HepG2 (cell line): ENCODE data around the gene TNIP1. TPM values are rescaled to one million over a fixed set of nuclear protein-coding genes. Genes with fewer than 3 reads are reported as not detected.

Source experiments
- ATAC-seq: fragments of 200-7000 bp; cut with Tn5 transposase; 3 replicates; pipeline ENCODE4 v1.9.1; 2020; ENCODE audit warnings: mild to moderate bottlenecking, moderate library complexity
- BruUV-seq: library from RNA; stranded (reverse); fragments of 400-500 nt; replicated peaks from 2 replicates; lab custom pipeline; 2021; lab: Mats Ljungman, UMichigan
- CTCF ChIA-PET: fragments of 300-600 bp; formaldehyde crosslinking; extraction: SDS; loops from one replicate; lab custom pipeline; 2021; ENCODE audit warnings: low total read pairs, inconsistent platforms, low intra/inter-chr PET ratio; lab: Yijun Ruan, JAX
- POLR2A ChIA-PET: fragments of 350-600 bp; sonication (Branson Sonifier 250); formaldehyde crosslinking; loops from one replicate; lab custom pipeline; 2020; ENCODE audit warnings: antibody characterized with exemption, inconsistent platforms; lab: Yijun Ruan, JAX
- DNase-seq: peaks from one replicate; pipeline ENCODE4 v3.0.0-alpha.2; 2015; ENCODE audit warnings: low spot score
- FAIRE-seq: peaks from 3 replicates; lab custom pipeline; 2011; peaks lifted over from hg19 to GRCh38; lab: Jason Lieb, UNC
- H2AFZ ChIP-seq: one replicate; pipeline ENCODE4 v1.6.1; 2011; ENCODE audit warnings: low read length, inconsistent platforms
- H3K27ac ChIP-seq: fragments of 300-600 bp; 3 replicates; pipeline ENCODE4 v1.8.0; 2011; ENCODE audit warnings: mixed run types, mild to moderate bottlenecking, mixed read lengths, low read length, inconsistent platforms; ENCODE audit not compliant: insufficient read depth; ENCODE audit errors: extremely low read length
- H3K27me3 ChIP-seq, 2 experiments: fragments of 200-600 bp in 1 of 2; 2 replicates in 1 of 2; 3 replicates in 1 of 2; pipeline versions ENCODE4 v1.6.0 to v1.8.0; 2011; ENCODE audit warnings: low read length in 2 of 2, mild to moderate bottlenecking in 2 of 2, moderate library complexity in 2 of 2, inconsistent platforms in 1 of 2; ENCODE audit not compliant: insufficient read depth in 2 of 2, control insufficient read depth in 1 of 2
- H3K36me3 ChIP-seq, 2 experiments: fragments of 200-600 bp in 1 of 2; replicated peaks in 1 of 2; 2 replicates in 1 of 2; 3 replicates in 1 of 2; pipeline versions ENCODE4 v1.5.1 to v1.8.0; 2011; ENCODE audit warnings: low read length in 2 of 2, inconsistent platforms in 1 of 2; ENCODE audit not compliant: insufficient read depth in 2 of 2, control insufficient read depth in 1 of 2
- H3K4me1 ChIP-seq: 2 replicates; pipeline ENCODE4 v1.5.1; 2012; ENCODE audit warnings: low read length, inconsistent platforms; ENCODE audit not compliant: insufficient read depth
- H3K4me2 ChIP-seq: 2 replicates; pipeline ENCODE4 v1.6.0; 2011; ENCODE audit warnings: low read depth, low read length, inconsistent platforms
- H3K4me3 ChIP-seq, 3 experiments: fragments of 200-600 bp in 1 of 3; sonication (generic), shearing (Covaris generic) in 1 of 3; replicated peaks in 1 of 3; 2 replicates each; pipeline ENCODE4 v1.5.1; 2011 to 2016; ENCODE audit warnings: low read length in 3 of 3, inconsistent platforms in 2 of 3, low read depth in 2 of 3, mild to moderate bottlenecking in 2 of 3, control low read depth in 1 of 3, mixed read lengths in 1 of 3; ENCODE audit not compliant: insufficient read depth in 1 of 3
- H3K79me2 ChIP-seq: one replicate; pipeline ENCODE4 v1.6.1; 2011; ENCODE audit warnings: low read length, inconsistent platforms; ENCODE audit not compliant: insufficient read depth
- H3K9ac ChIP-seq: 2 replicates; pipeline ENCODE4 v1.6.0; 2011; ENCODE audit warnings: mild to moderate bottlenecking, low read depth, low read length, inconsistent platforms; ENCODE audit not compliant: insufficient read depth
- H3K9me3 ChIP-seq: 2 replicates; pipeline ENCODE4 v1.5.1; 2012; ENCODE audit warnings: mild to moderate bottlenecking, low read length
- H4K20me1 ChIP-seq: 2 replicates; pipeline ENCODE4 v1.6.0; 2011; ENCODE audit warnings: inconsistent platforms, mild to moderate bottlenecking, low read length, moderate library complexity; ENCODE audit not compliant: insufficient read depth
- EP300 ChIP-seq, 3 experiments: sonication (generic) in 1 of 3; formaldehyde crosslinking in 1 of 3; IDR thresholded peaks; 2 replicates each; pipeline versions ENCODE4 v1.5.1 to v1.6.1; 2011 to 2020; ENCODE audit warnings: low read depth in 2 of 3, low read length in 2 of 3, borderline replicate concordance in 1 of 3, improper control_type of control experiment in 1 of 3, mild to moderate bottlenecking in 1 of 3, missing genetic modification reagents in 1 of 3, moderate library complexity in 1 of 3
- MLLT10 ChIP-seq: sonication (generic); formaldehyde crosslinking; IDR thresholded peaks from 2 replicates; pipeline ENCODE4 v1.4.0; 2020; ENCODE audit warnings: missing genetic modification reagents
- NFE2 ChIP-seq: sonication (generic); formaldehyde crosslinking; IDR thresholded peaks from 2 replicates; pipeline ENCODE4 v1.4.0; 2020; ENCODE audit warnings: missing genetic modification reagents
- XBP1 ChIP-seq: sonication (generic); formaldehyde crosslinking; IDR thresholded peaks from 2 replicates; pipeline ENCODE4 v1.5.0; 2020; ENCODE audit warnings: missing genetic modification reagents
- ZNF749 ChIP-seq: sonication (generic); formaldehyde crosslinking; IDR thresholded peaks from 2 replicates; pipeline ENCODE4 v1.8.0; 2022; ENCODE audit warnings: mild to moderate bottlenecking, missing genetic modification reagents, moderate library complexity, borderline replicate concordance
- ZNF841 ChIP-seq: sonication (generic); formaldehyde crosslinking; IDR thresholded peaks from 2 replicates; pipeline ENCODE4 v1.8.1; 2023; ENCODE audit warnings: missing genetic modification reagents, borderline replicate concordance
- WGBS: methylation state at CpG from one replicate; pipeline ENCODE4 v1.1.6; 2017; ENCODE audit warnings: low lambda C conversion rate; 5-methylcytosine and 5-hydroxymethylcytosine counted together
- in situ Hi-C: cut with HindIII; loops from 2 replicates; pipeline ENCODE4 v1.10.0; 2017; ENCODE audit warnings: low pct_unique_long_range_greater_than_20kb; ENCODE audit not compliant: extremely low pct_ligation_motif_present
- intact Hi-C: fragments of 100-400 bp; cut with micrococcal nuclease; formaldehyde crosslinking; loops from one replicate; pipeline ENCODE4 v1.10.0; 2022; ENCODE audit not compliant: unreplicated experiment
- polyA plus RNA-seq, 8 experiments: library from polyadenylated mRNA; depleted of rRNA in 3 of 8; stranded (reverse) in 7 of 8; unstranded in 1 of 8; fragments of >200 nt; fragmentation: Illumina TruSeq in 4 of 8; extraction: Trizol in 4 of 8; gene quantifications; 2 replicates each; pipeline versions ENCODE4 v1.2.1 to v1.2.3, GENCODE V29; 2011 to 2016; ENCODE audit warnings: low read depth in 4 of 8, missing spikeins in 1 of 8, mixed read lengths in 1 of 8; ENCODE audit not compliant: insufficient read depth in 1 of 8
- total RNA-seq, 5 experiments: library from RNA; depleted of rRNA; stranded (reverse); fragments of >200 nt; fragmentation: Illumina TruSeq; extraction: Trizol; gene quantifications; 2 replicates each; pipeline ENCODE4 v1.2.3, GENCODE V29; 2016; ENCODE audit warnings: low read depth in 1 of 5
- TF ChIP-seq, protein P1 (sequence below): sonication (generic); formaldehyde crosslinking; IDR thresholded peaks from 2 replicates; pipeline ENCODE4 v1.5.1; 2020; ENCODE audit warnings: missing genetic modification reagents, mild to moderate bottlenecking, borderline replicate concordance
- TF ChIP-seq, protein P2 (sequence below): sonication (generic); formaldehyde crosslinking; IDR thresholded peaks from 2 replicates; pipeline ENCODE4 v1.8.0; 2023; ENCODE audit warnings: mild to moderate bottlenecking, missing genetic modification reagents
- TF ChIP-seq, protein P3 (sequence below): sonication (generic); formaldehyde crosslinking; IDR thresholded peaks from 2 replicates; pipeline ENCODE4 v1.5.1; 2020; ENCODE audit warnings: missing genetic modification reagents, mild to moderate bottlenecking, borderline replicate concordance

Gene TNIP1
- total and polyA plus RNA-seq, 2 of the 13 experiments (the other 11 are each of a cell fraction or from before 2014, with no cell fraction given), result 26.2 to 45.9 TPM

DNA sequence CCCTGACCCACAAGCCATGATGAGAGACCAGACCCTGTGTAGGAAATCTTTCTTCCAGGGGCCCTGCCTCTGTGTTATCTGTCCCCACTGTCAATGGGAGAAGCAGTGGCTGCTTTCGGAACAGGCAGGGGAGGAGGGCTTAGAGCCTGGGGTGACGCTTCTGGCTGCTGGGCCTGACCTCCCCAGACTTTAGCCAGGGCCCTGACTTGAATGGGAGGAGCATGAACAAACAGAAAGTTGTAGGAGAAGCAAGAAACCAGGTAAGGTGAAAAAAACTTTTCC lies 72.7 kb downstream of the TNIP1 start (continued):
- TF ChIP-seq, protein P1, sequence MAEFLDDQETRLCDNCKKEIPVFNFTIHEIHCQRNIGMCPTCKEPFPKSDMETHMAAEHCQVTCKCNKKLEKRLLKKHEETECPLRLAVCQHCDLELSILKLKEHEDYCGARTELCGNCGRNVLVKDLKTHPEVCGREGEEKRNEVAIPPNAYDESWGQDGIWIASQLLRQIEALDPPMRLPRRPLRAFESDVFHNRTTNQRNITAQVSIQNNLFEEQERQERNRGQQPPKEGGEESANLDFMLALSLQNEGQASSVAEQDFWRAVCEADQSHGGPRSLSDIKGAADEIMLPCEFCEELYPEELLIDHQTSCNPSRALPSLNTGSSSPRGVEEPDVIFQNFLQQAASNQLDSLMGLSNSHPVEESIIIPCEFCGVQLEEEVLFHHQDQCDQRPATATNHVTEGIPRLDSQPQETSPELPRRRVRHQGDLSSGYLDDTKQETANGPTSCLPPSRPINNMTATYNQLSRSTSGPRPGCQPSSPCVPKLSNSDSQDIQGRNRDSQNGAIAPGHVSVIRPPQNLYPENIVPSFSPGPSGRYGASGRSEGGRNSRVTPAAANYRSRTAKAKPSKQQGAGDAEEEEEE (CRISPR knock-in tag), result no peak

DNA sequence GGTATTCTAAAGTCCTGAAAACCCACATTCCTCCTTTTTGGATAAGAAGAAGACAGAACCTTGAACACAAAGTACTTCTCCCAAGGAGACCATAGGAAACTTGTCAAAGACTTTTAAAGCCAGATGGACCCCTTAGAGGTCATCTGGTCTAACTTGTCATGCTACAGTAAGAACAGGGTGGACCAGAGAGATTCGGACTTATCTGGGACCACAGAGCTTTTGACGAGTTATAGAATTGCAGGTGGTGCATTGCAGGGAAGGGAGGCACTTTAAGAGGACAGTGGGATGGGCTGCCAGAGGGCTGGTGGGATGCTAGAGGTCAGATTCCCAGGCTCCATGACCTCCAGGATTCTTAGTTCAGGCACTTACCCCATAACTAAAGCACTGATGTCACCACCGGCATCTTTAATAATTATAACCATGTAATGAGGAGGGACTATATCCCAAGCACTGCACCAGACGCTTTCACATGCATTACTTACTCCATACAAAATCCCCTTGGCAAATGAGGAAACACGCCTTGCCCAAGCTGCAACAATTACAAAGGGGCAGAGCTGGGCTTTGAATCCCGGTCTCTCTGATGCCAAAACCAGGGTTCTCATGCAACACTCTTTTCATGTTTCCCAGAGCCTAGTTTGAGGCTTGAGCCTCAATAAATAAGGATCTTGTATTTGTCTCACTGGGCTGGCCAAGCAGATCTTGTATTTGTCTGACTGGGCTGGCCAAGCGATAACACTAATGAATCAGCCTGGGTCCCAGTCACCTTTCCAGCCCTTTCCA lies 73.2 kb downstream of the TNIP1 start:
- POLR2A ChIA-PET, result interaction anchor here (1.3 kb wide), 1 partner anchor 13 kb away, joined by 5 read pairs; the partner anchor contains the start of gene GPX3
- no peak for TF ChIP-seq EP300 (IDR thresholded peaks at IDR 0.05; ENCODE audit: low read depth in 2 of 2, low read length in 2 of 2)
- no peak for TF ChIP-seq EP300 (CRISPR knock-in tag; IDR thresholded peaks at IDR 0.05; ENCODE audit: borderline replicate concordance)
- no peak for TF ChIP-seq XBP1
- TF ChIP-seq, protein P2, sequence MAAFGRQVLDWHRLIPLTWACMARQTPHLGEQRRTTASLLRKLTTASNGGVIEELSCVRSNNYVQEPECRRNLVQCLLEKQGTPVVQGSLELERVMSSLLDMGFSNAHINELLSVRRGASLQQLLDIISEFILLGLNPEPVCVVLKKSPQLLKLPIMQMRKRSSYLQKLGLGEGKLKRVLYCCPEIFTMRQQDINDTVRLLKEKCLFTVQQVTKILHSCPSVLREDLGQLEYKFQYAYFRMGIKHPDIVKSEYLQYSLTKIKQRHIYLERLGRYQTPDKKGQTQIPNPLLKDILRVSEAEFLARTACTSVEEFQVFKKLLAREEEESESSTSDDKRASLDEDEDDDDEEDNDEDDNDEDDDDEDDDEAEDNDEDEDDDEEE (CRISPR knock-in tag), result no peak
- TF ChIP-seq, protein P3, sequence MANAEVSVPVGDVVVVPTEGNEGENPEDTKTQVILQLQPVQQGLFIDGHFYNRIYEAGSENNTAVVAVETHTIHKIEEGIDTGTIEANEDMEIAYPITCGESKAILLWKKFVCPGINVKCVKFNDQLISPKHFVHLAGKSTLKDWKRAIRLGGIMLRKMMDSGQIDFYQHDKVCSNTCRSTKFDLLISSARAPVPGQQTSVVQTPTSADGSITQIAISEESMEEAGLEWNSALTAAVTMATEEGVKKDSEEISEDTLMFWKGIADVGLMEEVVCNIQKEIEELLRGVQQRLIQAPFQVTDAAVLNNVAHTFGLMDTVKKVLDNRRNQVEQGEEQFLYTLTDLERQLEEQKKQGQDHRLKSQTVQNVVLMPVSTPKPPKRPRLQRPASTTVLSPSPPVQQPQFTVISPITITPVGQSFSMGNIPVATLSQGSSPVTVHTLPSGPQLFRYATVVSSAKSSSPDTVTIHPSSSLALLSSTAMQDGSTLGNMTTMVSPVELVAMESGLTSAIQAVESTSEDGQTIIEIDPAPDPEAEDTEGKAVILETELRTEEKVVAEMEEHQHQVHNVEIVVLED (CRISPR knock-in tag), result no peak
- TF ChIP-seq ZNF749 (CRISPR knock-in tag), result no peak
- TF ChIP-seq ZNF841 (CRISPR knock-in tag), result no peak
- no peak for TF ChIP-seq MLLT10 (CRISPR knock-in tag)
- TF ChIP-seq NFE2 (CRISPR knock-in tag), result no peak
- Histone ChIP-seq H3K9me3 (no peaks in the 10 kb centered on the region), H4K20me1 (no peaks in the 10 kb centered on the region), H3K79me2 (no peaks in the 10 kb centered on the region), H3K27ac (no peak overlapping the region), H3K36me3 (no peaks in the 10 kb centered on the region), H2AFZ (no peak overlapping the region), H3K4me3 (no peak overlapping the region), H3K4me2 (no peak overlapping the region), H3K27me3 (no peaks in the 10 kb centered on the region), H3K9ac (no peak overlapping the region), H3K4me1 (peaks cover 93% of the 10 kb centered on the region)
- WGBS, result 88% methylated on average over 7 of the region's 7 CpGs
- DNase-seq, result no peak
- CTCF ChIA-PET, result no interaction called here
- in situ Hi-C loops (loop anchor here (5.0 kb wide), 1 partner anchor 40 kb away; no protein-coding TSS in a partner anchor), intact Hi-C loops (loop anchor here (10.0 kb wide), 1 partner anchor 217 kb away; the partner anchor contains the start of gene CCDC69)
- BruUV-seq, result no TSS peak
- no peak for ATAC-seq
- no peak for FAIRE-seq
